Measurements from ENCODE around the gene MEGF8.
A peak's percentile ranks its signal among the peaks of the same experiment; 100 is the strongest.

The MEGF8 gene

GRCh38 chr19:42389899-42390298 lies 64.5 kb downstream of the MEGF8 start, which contains the start of gene CNFN:
Gene CNFN (minus strand): TSS chr19:42390297. CDS start chr19:42389037, 1,260 bp downstream.
- DNase-seq = no peak

GRCh38 chr19:42392165-42392564 lies 66.7 kb downstream of the MEGF8 start:
- no peak for DNase-seq

DNA sequence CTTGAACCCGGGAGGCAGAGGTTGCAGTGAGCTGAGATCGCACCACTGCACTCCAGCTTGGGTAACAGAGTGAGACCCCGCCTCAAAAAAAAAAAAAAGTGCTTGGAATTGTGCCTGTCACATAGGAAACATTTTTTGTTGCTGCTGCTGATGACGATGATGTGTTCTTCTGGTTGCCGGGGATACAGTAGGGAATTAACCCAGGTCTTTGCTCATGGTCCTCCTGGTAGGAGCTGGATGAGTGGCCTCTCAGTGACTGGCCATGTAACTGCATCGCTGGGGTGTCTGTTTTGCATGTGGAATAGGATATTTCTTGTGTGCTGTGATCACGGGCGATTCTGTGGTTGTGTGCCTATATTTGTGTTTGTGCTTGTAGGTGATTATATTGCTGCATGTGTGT lies 69.3 kb downstream of the MEGF8 start:
- DNase-seq = no peak

DNA sequence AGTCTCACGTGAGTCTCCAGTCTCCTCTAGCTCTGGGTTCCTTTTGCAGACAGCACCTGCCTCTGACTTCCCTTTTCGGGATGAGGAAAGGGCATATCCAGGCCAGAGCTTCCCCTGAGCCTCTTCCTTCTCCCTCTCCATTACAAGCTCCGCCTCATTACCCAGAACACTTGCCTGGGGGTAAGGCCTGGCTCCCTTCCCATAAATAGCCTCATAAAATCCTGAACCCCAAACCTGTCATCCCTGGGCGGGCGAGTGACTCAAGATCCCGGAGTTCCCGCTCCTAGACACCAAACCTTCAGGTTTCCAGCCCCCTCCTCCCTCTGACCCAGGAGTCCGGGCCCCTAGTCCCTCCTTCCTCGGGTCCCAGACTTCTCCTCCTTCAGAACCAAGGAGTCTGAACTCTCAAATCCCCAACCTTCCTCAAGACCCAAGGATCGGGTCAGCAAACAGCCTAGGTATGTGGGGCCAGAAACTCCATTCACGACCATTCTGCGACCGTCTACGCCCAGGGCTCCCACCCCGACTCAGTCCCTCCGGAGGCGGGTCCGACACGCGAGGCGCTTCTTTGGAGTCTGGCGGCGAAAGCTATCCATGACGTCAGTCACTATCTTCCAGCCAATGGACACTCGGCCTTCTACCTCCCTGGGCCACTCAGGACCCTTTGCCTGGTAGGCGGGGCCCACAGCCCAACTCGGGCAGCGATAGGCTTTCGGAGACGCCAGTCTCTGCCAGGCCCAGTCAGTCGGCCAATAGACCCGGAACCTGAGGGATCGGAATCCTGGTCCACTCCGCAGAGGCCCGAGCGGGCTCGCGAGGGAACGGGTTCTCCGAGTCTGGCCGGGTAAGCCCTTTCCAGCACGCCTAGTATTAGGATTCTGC lies 71.2 kb downstream of the MEGF8 start:
- DNase-seq = peak; percentile 94

DNA sequence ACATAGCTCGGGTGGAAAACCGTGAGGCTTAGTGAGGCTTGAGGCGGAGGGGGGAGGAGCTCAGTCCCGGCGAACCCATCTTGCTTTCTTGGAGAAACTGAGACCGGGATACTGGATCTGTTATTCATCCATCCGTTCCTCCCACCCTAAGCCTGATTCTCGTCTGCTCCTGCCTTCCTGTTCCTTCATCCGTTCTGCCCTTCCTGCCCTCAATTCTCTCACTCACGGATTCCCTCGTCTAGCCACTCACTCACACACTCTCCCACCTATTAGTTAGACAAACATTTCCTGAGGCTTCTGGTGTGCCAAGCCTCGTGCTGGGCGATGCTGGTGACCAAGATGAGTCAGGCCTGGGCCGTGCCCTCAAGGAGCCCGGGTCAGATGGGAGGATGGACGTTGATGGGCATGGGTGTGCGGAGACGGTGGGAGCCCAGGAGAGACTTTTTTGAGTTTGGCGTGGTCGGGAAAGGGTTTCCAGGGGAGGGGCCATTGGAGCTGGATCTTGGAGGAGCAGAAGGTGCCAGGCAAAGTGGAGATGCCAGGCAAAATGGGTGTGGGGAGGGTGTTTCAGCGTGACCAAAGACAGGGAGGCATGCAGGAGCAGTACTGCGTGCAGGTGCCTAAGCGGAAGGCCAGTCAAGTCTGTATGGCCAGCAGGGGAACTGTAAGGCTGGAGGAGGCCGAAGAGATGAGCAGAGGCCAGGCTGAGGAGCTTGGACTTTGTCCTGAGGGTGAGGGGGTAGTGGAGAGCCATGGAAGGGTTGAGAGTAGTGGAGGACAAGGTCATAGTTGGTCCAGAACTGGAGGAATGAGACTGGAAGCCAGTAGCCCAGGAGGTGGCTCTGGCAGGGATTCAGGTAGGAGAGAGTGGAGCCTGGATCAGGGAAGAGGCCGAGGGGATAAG lies 72.1 kb downstream of the MEGF8 start:
- DNase-seq = no peak

GRCh38 chr19:42400404-42400803 lies 75.0 kb downstream of the MEGF8 start:
- no peak for DNase-seq

- peak; percentile 79 for DNase-seq
Measured at GRCh38 chr19:42401365-42402303, 76.2 kb downstream of the MEGF8 start.

DNA sequence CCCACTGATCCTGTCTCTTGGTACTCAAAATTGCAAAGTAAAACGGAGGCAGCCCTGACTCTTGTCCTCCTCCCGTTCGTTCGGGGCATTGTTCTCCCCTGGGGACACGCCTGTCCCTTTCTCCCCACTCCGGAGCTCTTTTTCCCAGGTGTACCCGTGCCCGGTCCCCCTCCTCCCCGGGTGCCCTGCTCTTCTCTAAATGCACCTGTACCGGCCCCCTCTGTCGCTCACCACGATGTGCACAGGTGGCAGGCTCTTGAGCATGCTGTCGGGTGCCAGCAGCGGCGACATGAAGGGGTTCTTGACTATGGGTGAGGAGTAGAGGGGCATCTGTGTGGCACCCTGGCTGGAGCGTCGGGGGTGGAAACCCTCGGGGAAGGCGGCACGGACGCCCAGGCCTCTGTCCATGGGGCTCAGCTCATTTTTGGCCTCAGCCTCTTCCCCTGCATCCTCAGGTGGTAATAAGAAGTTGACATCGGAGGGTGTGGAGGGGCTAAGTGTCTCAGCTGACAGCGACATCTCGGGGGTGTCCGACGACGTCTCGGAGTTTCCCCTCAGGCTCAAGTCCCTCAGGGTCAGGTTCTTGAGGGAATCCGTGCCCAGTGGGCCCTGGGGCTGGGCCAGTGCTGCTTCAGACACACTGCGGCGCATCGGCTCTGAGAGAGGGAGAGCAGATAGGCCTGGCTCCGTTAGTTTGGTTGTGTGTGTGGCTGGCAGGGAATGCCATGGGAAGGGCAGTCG lies 77.1 kb downstream of the MEGF8 start:
- DNase-seq = no peak

DNA sequence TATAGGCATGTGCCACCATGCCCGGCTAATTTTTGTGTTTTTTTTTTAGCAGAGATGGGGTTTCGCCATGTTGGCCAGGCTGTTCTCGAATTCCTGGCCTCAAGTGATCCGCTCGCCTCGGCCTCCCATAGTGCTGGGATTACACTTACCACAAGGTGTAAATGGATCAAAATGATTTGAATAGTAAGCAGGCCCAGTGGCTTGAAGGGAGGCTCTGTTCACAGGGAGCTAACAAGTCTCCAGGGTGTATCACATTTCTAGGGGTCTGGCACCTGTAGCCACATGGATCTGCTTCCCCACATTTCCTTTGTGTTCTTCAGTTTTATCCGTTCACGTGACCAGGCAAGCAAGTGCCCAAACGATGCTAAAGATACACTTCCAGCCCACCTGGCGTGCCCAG lies 78.2 kb downstream of the MEGF8 start:
- DNase-seq = no peak

DNA sequence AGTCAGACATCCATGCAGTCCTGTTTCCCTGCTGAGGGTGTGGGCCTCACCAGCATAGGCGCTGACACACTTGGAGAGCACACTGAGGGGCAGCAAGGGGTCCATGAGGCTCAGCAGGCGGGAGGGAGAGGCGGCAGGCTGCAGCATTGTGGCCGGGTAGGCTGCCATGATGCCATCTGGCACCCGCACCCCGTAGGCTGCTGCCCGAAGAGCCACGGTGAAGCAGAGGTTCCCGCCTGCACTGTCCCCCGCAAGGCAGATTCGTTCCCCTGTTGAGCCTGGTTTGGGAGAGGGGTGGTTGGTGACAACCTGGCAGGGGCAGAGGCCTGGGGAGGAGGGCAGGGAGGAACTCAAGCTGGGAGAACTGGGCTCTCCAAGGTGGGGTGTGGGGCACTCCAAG lies 80.7 kb downstream of the MEGF8 start:
- no peak for DNase-seq

DNA sequence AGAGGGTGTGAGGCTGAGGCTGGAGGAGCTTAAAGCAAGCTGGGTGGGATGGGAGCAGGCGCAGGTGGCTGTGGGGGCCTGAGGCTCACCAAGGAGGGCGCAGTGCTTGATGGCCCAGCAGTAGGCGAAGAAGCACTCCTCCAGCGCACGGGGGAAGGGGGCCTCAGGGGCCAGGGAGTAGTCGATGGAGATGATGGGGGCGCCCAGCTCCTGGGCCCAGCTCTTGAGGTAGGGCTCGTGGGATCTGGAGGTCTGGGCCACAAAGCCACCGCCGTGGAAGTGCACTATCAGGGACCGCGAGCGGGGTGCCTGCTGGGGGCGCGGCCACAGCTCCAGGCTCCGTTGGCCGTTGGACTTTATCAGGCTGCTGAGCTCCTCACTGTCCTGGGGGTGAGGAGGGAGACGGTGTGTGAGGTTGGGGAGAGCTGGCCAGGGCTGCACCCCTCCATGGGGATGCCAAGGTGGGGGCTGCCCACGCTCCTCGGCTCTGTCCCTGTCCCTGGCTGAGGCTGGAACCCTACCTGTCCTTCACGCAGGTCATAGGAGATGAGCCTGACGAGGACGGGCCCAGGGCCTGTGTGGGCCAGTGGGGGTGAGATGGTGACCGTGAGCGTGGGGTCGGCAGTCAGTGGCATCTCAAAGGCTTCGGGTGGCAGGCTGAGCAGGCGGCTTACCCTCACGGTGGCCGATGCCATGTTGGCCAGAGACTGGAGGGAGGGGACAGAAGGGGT lies 81.8 kb downstream of the MEGF8 start:
- no peak for DNase-seq

DNA sequence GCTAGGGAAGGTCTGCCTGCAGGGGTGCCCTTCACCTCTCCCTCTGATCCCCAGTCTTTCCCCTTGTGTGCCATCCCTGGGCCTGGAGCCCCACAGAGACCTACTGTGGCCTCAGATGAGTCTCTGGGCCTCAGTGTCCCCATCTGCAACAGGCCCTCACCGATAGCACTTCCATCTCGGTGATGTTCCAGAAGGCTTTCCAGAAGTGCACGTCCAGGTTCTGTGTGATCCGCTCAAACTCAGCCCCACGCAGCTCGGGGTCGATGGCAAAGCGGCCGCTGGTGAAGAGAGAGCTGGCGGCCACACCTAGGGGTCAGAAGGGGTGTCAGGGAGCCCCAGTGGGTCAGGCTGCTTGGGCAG lies 82.4 kb downstream of the MEGF8 start:
- no peak for DNase-seq

- no peak for DNase-seq
Measured at GRCh38 chr19:42409477-42409876, 84.0 kb downstream of the MEGF8 start.

DNA sequence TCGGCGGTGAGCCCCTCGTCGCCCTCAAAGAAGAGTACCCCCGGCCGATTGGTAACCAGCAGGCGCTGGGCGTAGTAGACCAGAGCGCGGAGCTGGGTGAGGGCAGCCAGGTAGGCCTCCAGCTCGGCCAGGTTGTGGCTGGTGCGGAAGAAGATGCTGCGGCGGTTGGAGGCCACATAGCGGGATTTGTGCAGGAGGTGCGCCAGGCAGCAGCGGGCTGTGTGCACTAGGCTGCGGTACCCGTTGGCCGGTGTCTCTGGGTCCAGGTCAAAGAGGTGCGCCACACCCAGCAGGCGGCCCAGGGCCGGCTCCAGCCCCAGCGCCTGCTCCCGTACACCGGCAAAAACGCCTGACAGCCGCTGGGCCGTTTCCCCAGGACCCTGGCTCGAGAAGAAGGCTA lies 84.9 kb downstream of the MEGF8 start:
- DNase-seq = no peak

DNA sequence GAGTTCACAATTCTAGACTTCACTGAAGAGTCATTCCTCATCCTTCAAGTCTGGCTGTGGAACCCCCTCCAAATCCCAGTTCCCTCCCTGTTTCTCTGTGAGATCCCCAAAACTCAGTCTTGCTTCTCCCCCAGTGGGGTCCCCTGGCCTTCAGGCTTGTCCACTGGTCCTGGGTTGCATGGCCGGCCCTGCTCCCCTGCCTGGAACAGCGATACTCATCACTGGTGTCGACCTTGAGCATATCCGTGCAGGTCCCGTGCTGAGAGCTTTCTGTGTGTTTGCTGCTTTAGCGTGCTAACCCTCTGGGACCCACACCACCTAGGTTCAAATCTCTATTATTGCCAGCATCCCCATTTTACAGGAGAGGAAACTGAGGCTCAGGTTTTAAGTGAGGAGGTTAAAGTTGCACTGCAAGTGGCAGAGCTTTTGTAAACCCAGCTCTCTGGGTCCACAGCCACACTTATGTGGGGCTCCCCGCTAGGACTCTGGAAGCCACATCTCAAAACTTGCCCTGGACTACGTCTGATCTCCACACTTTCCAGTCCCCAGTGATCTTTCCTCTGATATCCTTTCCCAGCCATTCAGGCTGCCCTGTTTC lies 86.2 kb downstream of the MEGF8 start:
- DNase-seq = no peak

DNA sequence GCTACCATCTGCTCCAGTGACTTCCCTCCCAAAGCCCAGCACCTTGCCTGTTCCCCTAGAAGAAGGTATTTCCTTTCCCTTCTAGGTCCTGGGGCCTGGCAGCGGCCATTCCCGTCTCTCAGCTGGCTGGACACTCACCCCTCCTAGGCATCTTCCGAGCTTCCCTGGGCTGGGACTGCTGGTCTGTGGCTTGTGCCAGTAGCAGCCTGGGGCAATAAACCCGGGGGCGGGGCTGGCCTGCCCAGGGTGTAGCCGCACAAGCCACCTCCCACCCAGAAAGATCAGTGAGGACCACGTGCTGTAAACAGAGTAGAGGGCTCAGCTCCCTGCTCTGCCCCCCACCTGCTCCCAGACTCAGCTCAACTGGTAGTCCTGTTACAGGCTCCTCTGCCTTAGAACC lies 86.8 kb downstream of the MEGF8 start:
- no peak for DNase-seq

DNA sequence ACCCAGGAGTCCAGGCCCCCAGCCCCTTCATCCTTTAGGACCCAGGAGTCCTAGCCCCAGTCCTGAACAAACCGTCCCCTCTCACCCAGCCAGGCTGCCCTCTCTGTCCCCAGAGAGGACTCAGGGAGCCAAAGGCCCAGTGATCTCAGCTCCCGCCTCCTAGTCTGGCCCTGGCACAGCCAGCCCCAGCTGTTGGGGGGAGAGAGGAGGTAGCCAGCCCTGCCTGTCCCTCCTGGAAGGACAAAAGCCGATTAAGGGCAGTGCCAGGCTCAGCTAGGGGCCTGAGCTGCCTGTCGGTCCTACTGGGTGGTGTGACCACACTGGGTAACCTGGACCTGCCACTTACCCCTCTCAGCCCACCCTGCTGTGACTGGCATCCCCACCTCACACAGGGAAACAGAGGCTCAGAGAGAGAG lies 87.2 kb downstream of the MEGF8 start:
- DNase-seq = no peak

DNA sequence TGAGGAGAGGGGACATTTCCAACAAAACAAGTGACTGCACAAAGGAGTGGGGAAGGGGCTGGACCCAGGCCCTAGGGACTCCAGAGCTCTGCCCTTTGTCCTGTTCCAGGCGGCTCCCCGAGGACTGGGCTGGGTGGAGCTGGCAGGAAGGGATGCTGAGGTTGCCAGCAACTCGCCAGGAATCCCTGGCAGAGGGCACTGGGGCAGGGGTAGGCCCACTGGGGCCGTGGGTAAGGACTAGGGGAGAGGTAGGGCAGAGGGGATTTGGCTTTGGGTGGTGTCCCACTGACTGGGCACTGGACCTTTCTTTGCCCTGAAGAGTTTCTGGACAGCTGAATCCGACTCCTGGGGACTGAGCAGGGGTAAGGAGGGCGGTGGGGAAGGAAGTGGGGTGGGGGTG lies 93.9 kb downstream of the MEGF8 start:
- no peak for DNase-seq

GRCh38 chr19:42420055-42420544 lies 94.7 kb downstream of the MEGF8 start:
- DNase-seq = peak; percentile 82

DNA sequence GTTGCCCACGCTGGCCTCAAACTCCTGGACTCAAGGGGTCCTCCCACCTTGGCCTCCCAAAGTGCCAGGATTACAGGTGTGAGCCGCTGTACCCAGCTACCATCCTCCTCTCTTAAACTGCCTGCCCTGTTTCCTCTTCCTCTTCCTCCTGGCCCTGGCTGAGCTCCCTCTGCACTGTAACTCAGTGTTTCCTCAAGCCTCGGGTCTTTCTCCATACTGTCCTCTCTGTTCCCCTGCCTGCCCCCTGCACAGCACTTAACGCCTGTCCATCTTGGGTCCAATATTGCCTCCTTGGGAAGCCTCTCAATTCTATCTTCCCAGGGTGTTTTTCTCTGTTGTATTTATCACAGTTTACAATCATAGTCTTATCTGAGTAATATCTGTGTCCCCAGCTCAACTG lies 95.7 kb downstream of the MEGF8 start:
- DNase-seq = no peak

DNA sequence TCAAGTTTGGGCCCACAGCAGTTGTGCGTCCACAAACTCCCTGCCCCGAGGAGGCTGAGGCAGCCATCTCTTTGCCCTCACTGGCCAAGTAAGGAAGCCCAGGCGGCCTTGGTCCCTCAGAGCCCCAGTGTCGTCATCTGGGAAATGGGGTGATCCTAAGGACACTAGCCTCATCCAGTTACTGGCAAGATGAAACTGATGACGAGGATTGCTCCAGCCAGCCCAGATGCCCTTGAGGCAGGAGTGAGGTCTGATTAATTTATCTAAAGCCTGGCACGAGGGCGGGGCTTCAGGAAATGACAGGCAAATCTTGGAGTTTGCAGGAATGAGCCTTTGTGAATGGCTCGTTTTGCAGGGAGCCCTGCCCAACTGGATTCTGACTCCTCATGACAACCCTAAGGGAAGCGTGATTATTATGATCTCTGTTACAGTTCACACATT lies 96.2 kb downstream of the MEGF8 start:
- DNase-seq = no peak

Data from activated naive CD4-positive, alpha-beta T cell treated with anti-CD3 and anti-CD28 coated beads, Interleukin-2, amount 50 U/mL, for 16 hours (primary cell).